Esophagus squamous epithelium (tissue), 5 donors: Measurements from ENCODE around the gene ZNF341. TPM values are rescaled to one million over a fixed set of nuclear protein-coding genes. Genes with fewer than 3 reads are reported as not detected.

Source experiments
- DNase-seq: peaks from one replicate; lab custom pipeline; 2025; lab: John Stamatoyannopoulos, UW
- H3K27ac ChIP-seq, 4 donors: fragments of 200-600 bp; sonication (generic); one replicate each; pipeline ENCODE4 v1.5.1; 2016 to 2019; ENCODE audit warnings: mild to moderate bottlenecking in 1 of 4
- H3K27me3 ChIP-seq, 4 donors: fragments of 200-600 bp; sonication (generic); 1 replicate in 3 of 4; 2 replicates in 1 of 4; pipeline versions ENCODE4 v1.5.1 to v1.6.0; 2017 to 2021; ENCODE audit warnings: antibody characterized with exemption in 1 of 4
- H3K36me3 ChIP-seq, 3 donors: fragments of 200-600 bp; sonication (generic); one replicate each; pipeline ENCODE4 v1.5.1; 2016 to 2019
- H3K4me1 ChIP-seq, 3 donors: fragments of 200-600 bp; sonication (generic); one replicate each; pipeline ENCODE4 v1.5.1; 2017 to 2019
- H3K4me3 ChIP-seq, 4 donors: fragments of 200-600 bp; sonication (generic); 1 replicate in 3 of 4; 2 replicates in 1 of 4; pipeline ENCODE4 v1.5.1; 2016 to 2019; ENCODE audit warnings: mild to moderate bottlenecking in 2 of 4, moderate library complexity in 1 of 4
- H3K9me3 ChIP-seq, 3 donors: fragments of 200-600 bp; sonication (generic); one replicate each; pipeline ENCODE4 v1.5.1; 2016 to 2019
- POLR2A ChIP-seq, 4 donors: fragments of 450-650 bp; IDR thresholded peaks; one replicate each; pipeline ENCODE4 v1.6.1; 2017; ENCODE audit warnings: antibody characterized with exemption in 4 of 4, mild to moderate bottlenecking in 4 of 4, moderate library complexity in 3 of 4
- WGBS, 2 donors: methylation state at CpG; one replicate each; pipeline ENCODE4 v1.1.5; 2018; 5-methylcytosine and 5-hydroxymethylcytosine counted together
- intact Hi-C: fragments of 100-400 bp; cut with DNase I; formaldehyde crosslinking; loops from one replicate; pipeline ENCODE4 v1.15.0; 2022
- total RNA-seq, 4 donors: library from RNA; depleted of rRNA; stranded (reverse); fragments of >200 nt; gene quantifications; one replicate each; pipeline ENCODE4 v1.1.0, GENCODE V29; 2016
- TF ChIP-seq, protein P1 (sequence below), 6 experiments: fragments of 450-650 bp in 4 of 6; fragments of 200-600 bp in 2 of 6; sonication (generic) in 2 of 6; IDR thresholded peaks; one replicate each; pipeline ENCODE4 v1.5.1; 2016 to 2019; ENCODE audit warnings: antibody characterized with exemption in 6 of 6, mild to moderate bottlenecking in 4 of 6, moderate library complexity in 4 of 6
- donor health status: DM: yes; HTN: yes; CAD: no.

ZNF341 gene
- total RNA-seq, 4 donors from 2014 or later: 1.7 to 4.0 (median 3.2) TPM

DNA sequence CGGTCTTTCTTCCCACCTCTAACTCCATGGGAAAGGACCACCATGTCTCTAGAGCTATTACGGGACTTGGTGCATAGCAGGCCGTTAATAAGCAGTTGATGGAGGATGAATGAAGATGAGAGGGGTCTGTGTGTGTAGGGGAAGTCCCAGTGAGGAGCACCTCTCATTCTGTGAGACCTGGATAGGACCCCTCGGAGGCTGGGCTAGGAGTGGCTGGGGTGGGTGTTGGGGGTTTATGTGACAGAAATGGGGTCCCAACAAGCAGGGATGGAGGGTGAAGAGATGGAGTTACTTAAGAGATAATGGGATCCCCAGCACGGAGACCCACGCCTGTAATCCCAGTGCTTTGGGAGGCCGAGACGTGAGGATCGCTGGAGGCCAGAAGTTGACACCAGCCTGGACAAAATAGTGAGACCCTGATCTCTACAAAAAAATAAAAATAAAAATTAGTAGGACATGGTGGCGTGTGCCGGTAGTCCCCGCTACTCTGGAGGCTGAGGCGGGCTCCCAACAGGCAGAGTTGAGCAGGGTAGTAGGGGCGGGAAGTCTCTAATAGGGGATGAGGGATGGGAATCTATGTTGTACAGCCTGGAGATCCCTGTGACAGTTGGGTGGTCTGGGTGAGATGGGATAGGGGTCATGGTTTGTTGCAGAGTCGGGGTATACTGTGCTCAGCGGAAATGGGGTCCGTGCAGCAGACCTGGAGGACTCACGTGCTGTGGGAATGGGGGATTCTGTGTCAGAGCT is 677 bp upstream of the ZNF341 start:
- intact Hi-C loops: loop anchor here (10.0 kb wide), 1 partner anchor 266 kb away; no protein-coding TSS in a partner anchor
- 81 to 93% methylated on average over 15 to 18 of the region's 18 CpGs for WGBS, 2 donors

DNA sequence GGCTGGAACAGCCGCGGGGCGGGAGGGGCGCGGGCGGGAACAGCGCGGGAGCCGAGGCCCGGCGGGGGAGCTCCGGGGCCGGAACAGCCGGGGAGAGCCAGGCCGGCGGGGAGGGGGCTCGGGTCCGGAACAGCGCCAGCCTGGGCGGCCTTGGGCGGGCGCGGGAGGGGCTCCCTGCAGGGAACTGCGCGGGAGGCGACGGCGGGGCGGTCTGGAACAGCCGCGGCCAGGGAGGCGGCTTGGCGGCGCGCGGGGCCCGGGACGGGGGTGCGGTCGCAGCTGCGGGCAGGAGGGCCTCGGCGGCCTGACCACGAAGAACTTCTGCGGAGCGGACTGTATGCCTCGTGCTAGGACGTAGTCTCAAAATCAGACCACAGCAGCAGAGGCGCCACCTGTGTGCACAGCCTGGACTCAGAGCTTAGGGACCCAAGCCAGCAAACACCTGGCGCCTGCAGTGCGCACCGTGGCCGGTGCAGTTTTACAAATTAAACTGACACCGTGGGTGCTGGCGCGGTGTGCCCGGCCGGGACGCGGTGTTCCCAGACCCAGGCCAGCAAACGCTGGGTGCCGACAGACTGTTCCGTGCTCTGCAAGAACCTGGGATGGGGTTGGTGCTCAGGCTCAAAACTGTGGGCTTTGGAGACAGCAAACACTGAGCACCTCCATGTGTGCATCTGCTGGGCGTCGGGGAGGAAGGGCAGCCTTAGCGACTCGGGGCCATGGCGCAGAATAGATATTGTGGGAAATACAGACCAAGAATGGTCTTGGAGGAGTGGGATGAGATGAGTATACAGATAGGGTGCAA is 572 bp downstream of the ZNF341 start:
- Histone ChIP-seq H3K27ac (peak overlapping the region; percentile 92 to 97 (median 95)), H3K4me1 (peaks cover 23 to 30% (median 25%) of the 10 kb centered on the region in 3 donors), H3K27me3 (no peaks in the 10 kb centered on the region), H3K36me3 (peaks cover 0 to 10% (median 0%) of the 10 kb centered on the region in 3 donors), H3K9me3 (peaks cover 13 to 18% (median 14%) of the 10 kb centered on the region in 3 donors), H3K4me3 (peak overlapping the region; percentile 51 to 82 (median 62))
- TF ChIP-seq, protein P1, sequence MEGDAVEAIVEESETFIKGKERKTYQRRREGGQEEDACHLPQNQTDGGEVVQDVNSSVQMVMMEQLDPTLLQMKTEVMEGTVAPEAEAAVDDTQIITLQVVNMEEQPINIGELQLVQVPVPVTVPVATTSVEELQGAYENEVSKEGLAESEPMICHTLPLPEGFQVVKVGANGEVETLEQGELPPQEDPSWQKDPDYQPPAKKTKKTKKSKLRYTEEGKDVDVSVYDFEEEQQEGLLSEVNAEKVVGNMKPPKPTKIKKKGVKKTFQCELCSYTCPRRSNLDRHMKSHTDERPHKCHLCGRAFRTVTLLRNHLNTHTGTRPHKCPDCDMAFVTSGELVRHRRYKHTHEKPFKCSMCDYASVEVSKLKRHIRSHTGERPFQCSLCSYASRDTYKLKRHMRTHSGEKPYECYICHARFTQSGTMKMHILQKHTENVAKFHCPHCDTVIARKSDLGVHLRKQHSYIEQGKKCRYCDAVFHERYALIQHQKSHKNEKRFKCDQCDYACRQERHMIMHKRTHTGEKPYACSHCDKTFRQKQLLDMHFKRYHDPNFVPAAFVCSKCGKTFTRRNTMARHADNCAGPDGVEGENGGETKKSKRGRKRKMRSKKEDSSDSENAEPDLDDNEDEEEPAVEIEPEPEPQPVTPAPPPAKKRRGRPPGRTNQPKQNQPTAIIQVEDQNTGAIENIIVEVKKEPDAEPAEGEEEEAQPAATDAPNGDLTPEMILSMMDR (IDR thresholded peaks at IDR 0.05): peak in 1 of 6 experiments; percentile 33
- TF ChIP-seq POLR2A (IDR thresholded peaks at IDR 0.05): peak in 2 of 4 donors; percentile 40 to 59
- DNase-seq: peak; percentile 54
- intact Hi-C loops: loop anchor here (10.0 kb wide), 1 partner anchor 268 kb away; no protein-coding TSS in a partner anchor
- WGBS, 2 donors: 2 to 40% methylated on average over 1 to 15 of the region's 68 CpGs

More for the DNA sequence above, 677 bp upstream of the ZNF341 start:
- Histone ChIP-seq H3K27ac (peak overlapping the region; percentile 92 to 97 (median 95)), H3K9me3 (peaks cover 1 to 5% (median 1%) of the 10 kb centered on the region in 3 donors), H3K27me3 (no peaks in the 10 kb centered on the region), H3K36me3 (no peaks in the 10 kb centered on the region), H3K4me1 (peaks cover 23 to 37% (median 25%) of the 10 kb centered on the region in 3 donors), H3K4me3 (peak overlapping the region; percentile 51 to 82 (median 62))
- TF ChIP-seq POLR2A (IDR thresholded peaks at IDR 0.05): no peak
- TF ChIP-seq, protein P1 (IDR thresholded peaks at IDR 0.05): no peak
- no peak for DNase-seq

DNA sequence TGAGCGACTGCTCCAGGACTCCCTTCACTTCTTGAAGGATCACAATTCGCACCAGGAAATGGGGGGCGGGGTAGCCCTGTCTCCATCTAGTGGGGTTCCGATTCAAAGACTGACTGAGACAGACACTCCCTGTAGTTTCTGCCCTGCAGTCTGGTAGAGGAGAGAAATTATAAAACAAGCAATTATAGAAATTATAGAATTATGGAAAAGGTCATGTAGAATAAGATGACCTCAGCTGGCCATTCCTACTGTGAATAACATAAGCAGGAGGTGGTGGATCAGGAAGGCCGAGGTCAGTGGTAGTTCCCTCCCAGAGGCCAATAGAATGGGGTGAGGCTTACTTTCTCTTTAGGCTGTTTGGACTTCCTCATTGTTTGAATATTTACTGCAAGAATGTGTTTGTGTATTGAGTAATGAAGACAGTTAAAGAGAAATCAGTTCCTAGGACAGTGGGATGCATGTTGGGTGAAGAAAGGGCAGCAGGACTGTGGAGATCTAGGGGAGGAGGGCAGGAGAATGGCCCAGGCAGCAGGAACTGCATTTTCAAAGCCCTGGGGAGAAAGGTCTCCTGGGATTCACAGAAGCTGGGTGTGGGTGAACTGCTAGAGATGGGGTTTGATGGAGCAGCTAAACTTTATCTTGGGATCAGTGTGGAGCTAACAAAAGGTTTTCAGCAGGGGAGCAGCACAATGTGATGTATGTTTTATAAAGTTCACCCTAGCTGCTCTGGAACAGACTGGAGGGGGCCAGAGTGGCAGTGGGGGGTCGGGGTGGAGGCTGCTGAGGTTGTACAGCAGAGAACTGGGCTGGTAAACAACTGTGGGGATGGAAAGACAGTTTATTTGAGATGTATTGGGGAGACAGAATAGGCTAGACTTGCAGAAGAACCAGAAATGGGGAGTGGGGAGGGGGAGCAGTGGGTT is 2.1 kb downstream of the ZNF341 start:
- H3K4me3 ChIP-seq: peak overlapping the region in 1 of 4 donors; percentile 2
- 38 to 43% methylated on average over 4 to 5 of the region's 6 CpGs for WGBS, 2 donors
- DNase-seq: no peak

DNA sequence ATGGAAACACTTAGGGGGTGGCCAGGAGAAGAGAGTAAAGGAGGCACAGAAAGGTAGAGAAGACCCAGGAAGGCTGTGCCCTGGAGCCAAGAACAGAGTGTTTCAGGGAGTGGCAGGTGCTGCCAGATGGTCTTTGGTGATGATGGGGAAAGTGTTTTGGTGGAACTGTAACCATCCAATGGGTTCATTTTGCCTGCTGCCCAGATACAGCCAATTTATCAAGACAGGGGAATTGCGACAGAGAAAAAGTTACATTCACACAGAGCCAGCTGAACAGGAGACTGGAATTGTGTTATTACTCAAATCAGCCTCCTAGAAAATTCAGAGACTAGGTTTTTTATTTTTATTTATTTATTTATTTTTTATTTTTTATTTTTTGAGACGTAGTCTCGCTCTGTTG is 5.2 kb downstream of the ZNF341 start:
- Histone ChIP-seq H3K4me3 (no peak overlapping the region), H3K4me1 (peaks cover 16 to 23% (median 20%) of the 10 kb centered on the region in 3 donors), H3K36me3 (peaks cover 0 to 10% (median 0%) of the 10 kb centered on the region in 3 donors), H3K9me3 (peaks cover 13 to 25% (median 17%) of the 10 kb centered on the region in 3 donors), H3K27ac (no peak overlapping the region), H3K27me3 (no peaks in the 10 kb centered on the region)
- DNase-seq: no peak
- 97 to 98% methylated on average over 3 of the region's 3 CpGs for WGBS, 2 donors
- TF ChIP-seq, protein P1 (IDR thresholded peaks at IDR 0.05): no peak
- no peak for TF ChIP-seq POLR2A (IDR thresholded peaks at IDR 0.05)
- intact Hi-C loops: loop anchor here (10.0 kb wide), 1 partner anchor 272 kb away; no protein-coding TSS in a partner anchor

More for the DNA sequence above, 2.1 kb downstream of the ZNF341 start:
- H3K27me3 ChIP-seq: no peaks in the 10 kb centered on the region
- peaks cover 0 to 10% (median 0%) of the 10 kb centered on the region in 3 donors for H3K36me3 ChIP-seq
- intact Hi-C loops: loop anchor here (10.0 kb wide), 1 partner anchor 269 kb away; no protein-coding TSS in a partner anchor
- peaks cover 13 to 25% (median 17%) of the 10 kb centered on the region in 3 donors for H3K9me3 ChIP-seq
- TF ChIP-seq POLR2A (IDR thresholded peaks at IDR 0.05): peak in 1 of 4 donors; percentile 22
- TF ChIP-seq, protein P1 (IDR thresholded peaks at IDR 0.05): no peak
- H3K4me1 ChIP-seq: peaks cover 23 to 30% (median 25%) of the 10 kb centered on the region in 3 donors
- peak overlapping the region; percentile 71 to 97 (median 92) for H3K27ac ChIP-seq
